Measurements from ENCODE around the gene SLC2A3. TPM values are rescaled to one million over a fixed set of nuclear protein-coding genes. Genes with fewer than 3 reads are reported as not detected.
"Not testable (repeated sequence)": the region's sequence is repeated elsewhere in the genome, so short reads cannot be mapped to it uniquely, and the experiment has no call there.

The SLC2A3 gene
- total RNA-seq, 1 donor from 2014 or later: 34.1 TPM

GRCh38 chr12:7917392-7918267 lies 18.4 kb downstream of the SLC2A3 start:
- no peak for DNase-seq (ENCODE audit: low read depth in 2 of 2)

GRCh38 chr12:7916936-7917335 lies 19.1 kb downstream of the SLC2A3 start:
- no peak for DNase-seq (ENCODE audit: low read depth in 2 of 2)

- DNase-seq (ENCODE audit: low read depth in 2 of 2): no peak
Observed at GRCh38 chr12:7915661-7916403, 20.2 kb downstream of the SLC2A3 start.

GRCh38 chr12:7910106-7910505 lies 25.9 kb downstream of the SLC2A3 start:
- peak in 1 of 2 donors; percentile 12 for DNase-seq (ENCODE audit: low read depth in 2 of 2)

- peak; percentile 1 to 76 for DNase-seq (ENCODE audit: low read depth in 2 of 2)
Observed at GRCh38 chr12:7907009-7907408, 29.0 kb downstream of the SLC2A3 start.

- DNase-seq (ENCODE audit: low read depth in 2 of 2): not testable (repeated sequence)
Observed at GRCh38 chr12:7906303-7906702, 29.7 kb downstream of the SLC2A3 start.

- DNase-seq (ENCODE audit: low read depth in 2 of 2): not testable (repeated sequence)
Observed at GRCh38 chr12:7905600-7906125, 30.3 kb downstream of the SLC2A3 start.

GRCh38 chr12:7905071-7905470 lies 30.9 kb downstream of the SLC2A3 start:
- peak in 1 of 2 donors; percentile 68 for DNase-seq (ENCODE audit: low read depth in 2 of 2)

GRCh38 chr12:7902416-7902815 lies 33.6 kb downstream of the SLC2A3 start:
- not testable (repeated sequence) for DNase-seq (ENCODE audit: low read depth in 2 of 2)

GRCh38 chr12:7899755-7900154 lies 36.2 kb downstream of the SLC2A3 start:
- no peak for DNase-seq (ENCODE audit: low read depth in 2 of 2)

- not testable (repeated sequence) for DNase-seq (ENCODE audit: low read depth in 2 of 2)
Observed at GRCh38 chr12:7896726-7897125, 39.3 kb downstream of the SLC2A3 start.

- DNase-seq (ENCODE audit: low read depth in 2 of 2): peak in 1 of 2 donors; percentile 5
Observed at GRCh38 chr12:7892186-7892980, 43.6 kb downstream of the SLC2A3 start.

GRCh38 chr12:7884689-7885088 lies 51.3 kb downstream of the SLC2A3 start:
- no peak for DNase-seq (ENCODE audit: low read depth in 2 of 2)

- DNase-seq (ENCODE audit: low read depth in 2 of 2): not testable (repeated sequence)
Observed at GRCh38 chr12:7881736-7882120, 54.3 kb downstream of the SLC2A3 start.

GRCh38 chr12:7880952-7881735 lies 54.8 kb downstream of the SLC2A3 start:
- DNase-seq (ENCODE audit: low read depth in 2 of 2): not testable (repeated sequence)

- DNase-seq (ENCODE audit: low read depth in 2 of 2): no peak
Observed at GRCh38 chr12:7879246-7879645, 56.7 kb downstream of the SLC2A3 start.

GRCh38 chr12:7877420-7877819 lies 58.6 kb downstream of the SLC2A3 start:
- DNase-seq (ENCODE audit: low read depth in 2 of 2): no peak

GRCh38 chr12:7872566-7873319 lies 63.2 kb downstream of the SLC2A3 start, which contains the start of gene SLC2A14:
SLC2A14 (minus strand) TSS chr12:7872915; CDS start chr12:7869880, 3,035 bp downstream.
- no peak for DNase-seq (ENCODE audit: low read depth in 2 of 2)

- DNase-seq (ENCODE audit: low read depth in 2 of 2): no peak
Observed at GRCh38 chr12:7870335-7870734, 65.7 kb downstream of the SLC2A3 start.

Measured in dermis microvascular lymphatic vessel endothelial cell (primary cell).